Measurements from ENCODE around the gene SPACA7.

- TF ChIP-seq POLR2AphosphoS5 (IDR thresholded peaks at IDR 0.05) (no peak), CTCF (IDR thresholded peaks at IDR 0.05) (no peak), POLR2A (IDR thresholded peaks at IDR 0.05) (no peak), EP300 (IDR thresholded peaks at IDR 0.05; ENCODE audit: low read depth) (no peak)
Observed at GRCh38 chr13:112446347-112446861, 70.2 kb downstream of the SPACA7 start.
